Epithelial cell of proximal tubule (primary cell): ENCODE data around the gene CNTN2. TPM values are rescaled to one million over a fixed set of nuclear protein-coding genes. Genes with fewer than 3 reads are reported as not detected.

ENCODE experiments used
- DNase-seq: peaks from one replicate; pipeline ENCODE4 v3.0.0-alpha.2; 2011; ENCODE audit warnings: low read depth
- H3K4me3 ChIP-seq: 2 replicates; pipeline ENCODE4 v1.5.1; 2011; ENCODE audit warnings: low read depth, mild to moderate bottlenecking, low read length
- CTCF ChIP-seq: conservative IDR thresholded peaks from 2 replicates; pipeline ENCODE4 v1.5.1; 2012; ENCODE audit warnings: low read depth, mild to moderate bottlenecking, low read length
- total RNA-seq: library from RNA; depleted of rRNA; stranded (reverse); fragments of >200 nt; gene quantifications from 2 replicates; pipeline ENCODE4 v1.2.3, GENCODE V29; 2015

The CNTN2 gene
- total RNA-seq, 1 donor from 2014 or later = not detected

GRCh38 chr1:205064301-205064700, 21.3 kb downstream of the CNTN2 start:
- TF ChIP-seq CTCF = no peak
- no peak for DNase-seq
- H3K4me3 ChIP-seq = no peak overlapping the region

- DNase-seq = no peak
- TF ChIP-seq CTCF = no peak
- no peak overlapping the region for H3K4me3 ChIP-seq
Observed at GRCh38 chr1:205064741-205065316, 21.8 kb downstream of the CNTN2 start.

GRCh38 chr1:205065666-205066065, 22.7 kb downstream of the CNTN2 start:
- no peak overlapping the region for H3K4me3 ChIP-seq
- no peak for TF ChIP-seq CTCF
- no peak for DNase-seq

DNA sequence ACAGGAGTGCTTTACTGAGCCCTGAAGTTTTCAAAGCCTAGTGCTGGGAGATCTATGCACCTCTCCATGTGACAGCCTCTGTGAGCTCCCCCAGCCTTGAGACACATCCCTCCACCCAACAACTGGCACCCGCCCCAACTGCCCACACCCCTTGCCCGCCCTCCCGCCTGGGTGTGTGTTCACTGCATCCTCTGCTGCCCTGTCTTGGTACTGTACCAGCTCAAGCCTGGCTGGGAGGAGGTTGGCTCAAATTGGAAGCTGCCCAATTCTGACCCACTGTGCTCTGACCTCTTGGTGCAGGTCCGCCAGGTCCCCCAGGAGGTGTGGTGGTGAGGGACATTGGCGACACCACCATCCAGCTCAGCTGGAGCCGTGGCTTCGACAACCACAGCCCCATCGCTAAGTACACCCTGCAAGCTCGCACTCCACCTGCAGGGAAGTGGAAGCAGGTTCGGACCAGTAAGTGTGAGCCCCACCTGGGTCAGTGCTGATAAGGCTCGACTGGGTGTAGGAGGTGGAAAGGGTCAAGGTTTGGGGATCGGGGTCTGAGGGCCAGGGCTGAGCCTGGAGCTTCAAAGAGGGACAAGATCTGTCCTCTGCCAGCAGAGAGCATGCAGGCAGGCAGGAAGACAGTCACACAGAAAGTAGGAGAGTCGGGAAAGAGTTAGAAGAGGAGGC, 23.3 kb downstream of the CNTN2 start:
- DNase-seq = no peak
- no peak overlapping the region for H3K4me3 ChIP-seq
- peak; percentile 4 for TF ChIP-seq CTCF

- TF ChIP-seq CTCF = no peak
- no peak overlapping the region for H3K4me3 ChIP-seq
- no peak for DNase-seq
Observed at GRCh38 chr1:205067031-205067430, 24.0 kb downstream of the CNTN2 start.

- no peak for DNase-seq
- no peak for TF ChIP-seq CTCF
- no peak overlapping the region for H3K4me3 ChIP-seq
Observed at GRCh38 chr1:205068001-205068400, 25.0 kb downstream of the CNTN2 start.

- DNase-seq = no peak
- TF ChIP-seq CTCF = no peak
Observed at GRCh38 chr1:205068457-205069040, 25.5 kb downstream of the CNTN2 start.

More at GRCh38 chr1:205068457-205069040, 25.5 kb downstream of the CNTN2 start:
- H3K4me3 ChIP-seq = no peak overlapping the region
